ENCODE results near the gene DIAPH3.
A peak's percentile ranks its signal among the peaks of the same experiment; 100 is the strongest.

DIAPH3 gene

DNA sequence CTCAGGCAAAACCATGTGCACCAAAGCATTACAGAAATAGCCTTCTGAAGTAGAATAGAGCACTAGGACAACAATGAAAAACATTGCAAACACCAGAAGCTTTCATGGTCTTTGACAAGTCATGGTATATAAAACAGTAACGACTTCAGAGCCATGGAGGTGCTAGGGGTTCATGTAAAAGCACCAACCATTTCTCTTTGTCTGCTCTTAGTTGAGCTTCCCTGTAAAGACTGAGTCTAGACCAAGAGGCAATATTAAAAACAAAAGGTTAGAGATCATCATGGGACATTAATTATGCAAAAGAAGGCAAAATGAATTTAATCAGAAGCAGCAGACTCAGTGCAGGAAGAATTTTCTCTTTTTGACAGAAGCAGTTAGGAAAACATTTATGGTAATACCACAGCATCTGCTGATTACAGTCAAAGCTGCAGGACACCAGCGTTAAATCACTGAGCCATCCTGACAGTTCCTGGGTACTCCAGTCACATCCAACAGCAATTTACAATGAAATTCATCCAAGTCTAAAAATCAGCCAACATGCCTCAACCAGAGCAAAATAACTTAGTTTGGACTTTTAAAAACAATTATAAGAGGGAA, 476.8 kb downstream of the DIAPH3 start:
- Mint-ChIP-seq H3K27me3 (ENCODE audit: low read depth, poor library complexity) (no peaks in the 10 kb centered on the region), H3K4me3 (no peak overlapping the region), H3K4me1 (peaks cover 14% of the 10 kb centered on the region), H3K36me3 (ENCODE audit: low read depth) (no peaks in the 10 kb centered on the region), H3K9me3 (no peaks in the 10 kb centered on the region), H3K27ac (no peak overlapping the region)
- TF ChIP-seq, protein P1, sequence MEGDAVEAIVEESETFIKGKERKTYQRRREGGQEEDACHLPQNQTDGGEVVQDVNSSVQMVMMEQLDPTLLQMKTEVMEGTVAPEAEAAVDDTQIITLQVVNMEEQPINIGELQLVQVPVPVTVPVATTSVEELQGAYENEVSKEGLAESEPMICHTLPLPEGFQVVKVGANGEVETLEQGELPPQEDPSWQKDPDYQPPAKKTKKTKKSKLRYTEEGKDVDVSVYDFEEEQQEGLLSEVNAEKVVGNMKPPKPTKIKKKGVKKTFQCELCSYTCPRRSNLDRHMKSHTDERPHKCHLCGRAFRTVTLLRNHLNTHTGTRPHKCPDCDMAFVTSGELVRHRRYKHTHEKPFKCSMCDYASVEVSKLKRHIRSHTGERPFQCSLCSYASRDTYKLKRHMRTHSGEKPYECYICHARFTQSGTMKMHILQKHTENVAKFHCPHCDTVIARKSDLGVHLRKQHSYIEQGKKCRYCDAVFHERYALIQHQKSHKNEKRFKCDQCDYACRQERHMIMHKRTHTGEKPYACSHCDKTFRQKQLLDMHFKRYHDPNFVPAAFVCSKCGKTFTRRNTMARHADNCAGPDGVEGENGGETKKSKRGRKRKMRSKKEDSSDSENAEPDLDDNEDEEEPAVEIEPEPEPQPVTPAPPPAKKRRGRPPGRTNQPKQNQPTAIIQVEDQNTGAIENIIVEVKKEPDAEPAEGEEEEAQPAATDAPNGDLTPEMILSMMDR (IDR thresholded peaks at IDR 0.05): no peak
- no peak for DNase-seq

DNA sequence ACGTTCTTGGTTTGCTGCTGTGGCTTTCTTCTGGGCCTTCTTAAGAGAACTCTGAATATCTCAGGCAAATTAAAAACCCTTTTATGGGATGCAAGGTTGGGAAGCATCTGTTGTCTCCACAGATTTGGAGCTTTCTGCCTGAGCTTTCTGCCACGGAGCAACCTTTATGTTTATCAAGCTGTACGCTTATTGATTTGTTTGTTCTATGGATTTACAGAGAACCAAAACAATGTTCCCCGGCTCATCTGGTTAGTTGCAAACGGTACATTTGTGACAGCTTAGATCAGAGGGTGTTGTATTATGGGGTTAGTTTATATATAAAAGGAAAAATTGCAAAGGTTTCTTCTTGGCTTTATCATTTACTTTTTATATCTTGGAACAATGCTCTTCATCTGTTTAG, 479.6 kb downstream of the DIAPH3 start:
- Mint-ChIP-seq H3K27ac (no peak overlapping the region), H3K4me3 (no peak overlapping the region), H3K4me1 (peaks cover 20% of the 10 kb centered on the region), H3K27me3 (ENCODE audit: low read depth, poor library complexity) (no peaks in the 10 kb centered on the region), H3K36me3 (ENCODE audit: low read depth) (no peaks in the 10 kb centered on the region), H3K9me3 (no peaks in the 10 kb centered on the region)
- DNase-seq: no peak
- TF ChIP-seq, protein P1 (IDR thresholded peaks at IDR 0.05): no peak

DNA sequence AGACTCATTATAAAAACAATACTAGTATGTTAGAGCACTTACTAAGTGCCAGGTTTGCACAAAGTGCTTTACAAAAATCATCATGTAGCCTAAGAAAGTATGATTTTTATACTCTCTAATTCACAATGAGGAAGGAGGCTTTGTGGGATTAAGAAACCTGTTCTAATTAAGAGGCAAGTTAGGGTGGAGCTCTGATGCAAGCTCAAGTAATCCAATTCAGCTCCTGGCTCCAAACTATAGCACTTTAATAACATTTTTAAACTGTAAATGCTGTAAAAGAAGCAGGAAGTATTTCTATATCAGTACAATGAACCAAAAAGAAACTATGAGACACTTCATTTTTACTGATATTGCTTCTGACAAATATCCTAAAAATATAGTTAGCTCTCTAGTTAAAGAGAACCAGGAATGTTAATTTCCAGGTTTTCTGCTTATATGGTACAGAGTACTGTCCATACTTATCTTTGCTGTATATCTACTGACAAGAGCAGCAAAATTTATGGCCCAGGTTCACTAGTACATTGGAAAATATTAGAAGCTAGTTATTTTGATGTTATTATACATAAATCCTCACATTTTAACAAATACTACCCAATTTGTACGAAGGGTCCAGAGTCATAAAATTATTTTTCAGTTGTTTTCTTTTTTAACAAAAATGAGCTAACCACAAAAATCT, 482.0 kb downstream of the DIAPH3 start:
- DNase-seq: no peak
- Mint-ChIP-seq H3K27me3 (ENCODE audit: low read depth, poor library complexity) (no peaks in the 10 kb centered on the region), H3K36me3 (ENCODE audit: low read depth) (no peaks in the 10 kb centered on the region), H3K9me3 (no peaks in the 10 kb centered on the region), H3K27ac (no peak overlapping the region), H3K4me3 (no peak overlapping the region), H3K4me1 (peaks cover 15% of the 10 kb centered on the region)
- TF ChIP-seq, protein P1 (IDR thresholded peaks at IDR 0.05): no peak

DNA sequence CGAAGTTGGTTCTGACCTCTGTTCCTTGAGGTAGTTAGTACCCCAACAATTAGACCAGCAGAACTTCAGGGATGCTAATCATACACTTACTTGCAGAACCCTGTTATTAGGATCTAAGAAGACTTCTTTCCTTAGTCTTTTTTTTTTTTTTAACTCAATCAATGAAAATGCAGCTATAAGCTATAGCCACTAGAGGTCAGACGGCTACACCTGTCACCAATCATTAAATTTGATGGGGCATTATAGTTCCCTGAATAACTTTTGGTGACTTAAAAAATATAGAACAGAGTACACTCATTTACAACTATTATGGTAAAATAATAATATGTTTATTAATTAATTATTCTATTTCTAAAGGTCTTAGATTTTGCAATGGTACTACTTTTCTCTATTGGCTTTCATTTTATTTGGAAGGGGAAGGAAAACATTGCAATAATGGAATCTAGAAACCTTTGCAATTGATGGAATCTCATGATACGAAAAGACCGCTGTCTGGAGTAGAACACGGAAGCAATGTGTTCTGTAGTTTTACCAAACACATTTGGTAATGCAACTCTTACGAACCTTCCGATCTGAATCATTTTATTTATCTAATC, 483.2 kb downstream of the DIAPH3 start:
- no peak overlapping the region for H3K27ac Mint-ChIP-seq
- peaks cover 8% of the 10 kb centered on the region for H3K4me1 Mint-ChIP-seq
- DNase-seq: no peak
- H3K27me3 Mint-ChIP-seq (ENCODE audit: low read depth, poor library complexity): no peaks in the 10 kb centered on the region
- H3K4me3 Mint-ChIP-seq: no peak overlapping the region
- TF ChIP-seq, protein P1 (IDR thresholded peaks at IDR 0.05): peak; percentile 79
- H3K9me3 Mint-ChIP-seq: no peaks in the 10 kb centered on the region
- no peaks in the 10 kb centered on the region for H3K36me3 Mint-ChIP-seq (ENCODE audit: low read depth)

DNA sequence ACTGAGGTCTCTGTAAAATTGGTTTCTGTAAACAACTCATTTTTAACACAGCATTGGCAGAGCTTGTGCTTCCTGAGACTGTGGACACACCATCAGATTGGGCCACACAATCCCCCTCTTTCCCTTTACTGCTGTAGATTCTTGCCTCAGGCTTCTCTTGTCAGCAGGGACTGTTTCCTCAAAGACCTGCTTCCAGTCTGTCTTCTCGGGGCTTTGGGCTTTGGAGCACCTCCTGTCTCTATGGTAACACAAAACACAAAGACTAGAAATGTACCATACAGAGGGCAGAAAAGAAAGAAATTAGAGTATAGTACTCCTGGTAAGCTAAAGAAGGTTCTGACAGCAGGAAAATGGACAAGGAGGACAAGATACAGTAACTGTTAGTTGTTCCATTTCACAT, 484.5 kb downstream of the DIAPH3 start:
- H3K27me3 Mint-ChIP-seq (ENCODE audit: low read depth, poor library complexity): no peaks in the 10 kb centered on the region
- H3K36me3 Mint-ChIP-seq (ENCODE audit: low read depth): no peaks in the 10 kb centered on the region
- H3K4me3 Mint-ChIP-seq: no peak overlapping the region
- H3K27ac Mint-ChIP-seq: peak overlapping the region; percentile 84
- TF ChIP-seq, protein P1 (IDR thresholded peaks at IDR 0.05): no peak
- no peaks in the 10 kb centered on the region for H3K9me3 Mint-ChIP-seq
- H3K4me1 Mint-ChIP-seq: peaks cover 6% of the 10 kb centered on the region
- DNase-seq: no peak
